Measurements from ENCODE around the gene CEP170. TPM values are rescaled to one million over a fixed set of nuclear protein-coding genes. Genes with fewer than 3 reads are reported as not detected.
A peak's percentile ranks its signal among the peaks of the same experiment; 100 is the strongest.

CEP170 gene
- total RNA-seq, 1 donor from 2014 or later, result 86.5 TPM

GRCh38 chr1:243255791-243256512, 871 bp upstream of the CEP170 start, which contains the start of gene SDCCAG8:
Gene SDCCAG8, plus strand, starts transcription at chr1:243256041. Its CDS starts 133 bp downstream, at chr1:243256174.
- DNase-seq, result peak; percentile 98
- peak within 1 kb of the TSS; percentile 96 for H3K27ac ChIP-seq
- peaks cover 23% of the 10 kb centered on the region for H3K4me1 ChIP-seq
- TF ChIP-seq CTCF (IDR thresholded peaks at IDR 0.05), result no peak
- H3K27me3 ChIP-seq, result no peaks in the 10 kb centered on the region
- H3K4me3 ChIP-seq, result peak within 1 kb of the TSS; percentile 82
- peak; percentile 93 for ATAC-seq
- H3K36me3 ChIP-seq, result no peaks in the 10 kb centered on the region
- H3K9me3 ChIP-seq, result no peaks in the 10 kb centered on the region
- intact Hi-C loops (cut with DNase I), result no loop called here

- peaks cover 35% of the 10 kb centered on the region for H3K4me1 ChIP-seq
- intact Hi-C loops (cut with DNase I), result no loop called here
- peak; percentile 53 for ATAC-seq
These were observed 701 bp downstream of the CEP170 start for GRCh38 chr1:243254233-243254926.

DNA sequence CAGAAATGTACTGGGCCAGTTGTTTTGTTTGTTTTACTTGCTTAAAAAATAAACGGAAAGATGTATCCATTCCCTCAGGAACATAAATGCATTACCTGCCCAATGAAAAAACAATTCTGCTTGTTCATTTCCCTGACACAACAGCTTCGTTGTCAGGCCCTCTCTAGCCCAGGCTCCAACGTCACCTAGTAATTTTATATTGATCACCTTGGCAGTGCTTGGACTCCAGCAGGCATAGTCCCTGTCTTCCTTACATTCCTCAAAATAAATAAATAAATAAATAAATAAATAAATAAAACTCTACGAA, 1.2 kb downstream of the CEP170 start:
- H3K9me3 ChIP-seq, result no peaks in the 10 kb centered on the region
- no peak for ATAC-seq
- H3K27ac ChIP-seq, result peak overlapping the region; percentile 96
- peak overlapping the region; percentile 82 for H3K4me3 ChIP-seq
- no peak for TF ChIP-seq CTCF (IDR thresholded peaks at IDR 0.05)
- no peak for DNase-seq
- intact Hi-C loops (cut with DNase I), result no loop called here
- no peaks in the 10 kb centered on the region for H3K36me3 ChIP-seq
- peaks cover 35% of the 10 kb centered on the region for H3K4me1 ChIP-seq
- no peaks in the 10 kb centered on the region for H3K27me3 ChIP-seq

More at GRCh38 chr1:243254233-243254926, 701 bp downstream of the CEP170 start:
- peak; percentile 89 for DNase-seq
- Histone ChIP-seq H3K27me3 (no peaks in the 10 kb centered on the region), H3K27ac (peak overlapping the region; percentile 96), H3K9me3 (no peaks in the 10 kb centered on the region), H3K4me3 (peak overlapping the region; percentile 82), H3K36me3 (no peaks in the 10 kb centered on the region)
- TF ChIP-seq CTCF (IDR thresholded peaks at IDR 0.05), result no peak

- DNase-seq, result no peak
- H3K4me1 ChIP-seq, result peaks cover 36% of the 10 kb centered on the region
- intact Hi-C loops (cut with DNase I), result no loop called here
- TF ChIP-seq CTCF (IDR thresholded peaks at IDR 0.05), result no peak
- no peaks in the 10 kb centered on the region for H3K9me3 ChIP-seq
- H3K4me3 ChIP-seq, result peak overlapping the region; percentile 82
- H3K27ac ChIP-seq, result peak overlapping the region; percentile 96
- H3K27me3 ChIP-seq, result no peaks in the 10 kb centered on the region
- ATAC-seq, result no peak
- H3K36me3 ChIP-seq, result no peaks in the 10 kb centered on the region
These were observed 1.7 kb downstream of the CEP170 start for GRCh38 chr1:243253211-243253925.

DNA sequence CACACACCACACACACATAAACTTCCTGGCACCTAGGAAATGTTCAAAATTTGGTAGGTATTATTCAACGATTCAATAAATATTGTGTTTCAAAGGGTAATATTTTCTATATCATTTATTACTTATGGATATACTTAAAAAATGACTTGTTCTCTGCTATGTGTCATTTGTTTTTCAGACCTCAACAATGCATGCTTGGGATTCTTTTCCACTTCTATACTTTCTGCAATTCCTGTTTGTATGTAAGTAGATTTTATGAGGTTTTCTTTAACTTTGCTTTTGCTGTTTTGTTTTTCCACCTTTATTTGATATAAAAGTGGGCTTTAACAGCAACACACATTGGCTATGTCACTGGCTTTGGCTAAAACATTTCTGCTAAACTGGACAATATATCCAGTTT, 3.5 kb downstream of the CEP170 start:
- H3K36me3 ChIP-seq, result no peaks in the 10 kb centered on the region
- H3K27ac ChIP-seq, result no peak overlapping the region
- intact Hi-C loops (cut with DNase I), result no loop called here
- H3K9me3 ChIP-seq, result no peaks in the 10 kb centered on the region
- H3K4me1 ChIP-seq, result peaks cover 38% of the 10 kb centered on the region
- no peak for TF ChIP-seq CTCF (IDR thresholded peaks at IDR 0.05)
- no peak overlapping the region for H3K4me3 ChIP-seq
- no peaks in the 10 kb centered on the region for H3K27me3 ChIP-seq
- ATAC-seq (no peak), DNase-seq (no peak)
